ENCODE measurements around the gene TFAP2E.
A peak's percentile ranks its signal among the peaks of the same experiment; 100 is the strongest.

The TFAP2E gene

GRCh38 chr1:35567947-35568558 is 5.1 kb upstream of the TFAP2E start:
- DNase-seq (ENCODE audit: low read depth): no peak
- no peak overlapping the region for H3K4me3 ChIP-seq (ENCODE audit: low read depth, low read length)
- TF ChIP-seq POLR2A (IDR thresholded peaks at IDR 0.05; ENCODE audit: extremely low read depth, insufficient read length) (no peak), CTCF (IDR thresholded peaks at IDR 0.05; ENCODE audit: low read depth, low read length) (no peak), MYC (IDR thresholded peaks at IDR 0.05; ENCODE audit: low read depth, low read length) (no peak), MAX (IDR thresholded peaks at IDR 0.05; ENCODE audit: low read depth, low read length) (no peak)

- H3K4me3 ChIP-seq (ENCODE audit: low read depth, low read length): no peak overlapping the region
- TF ChIP-seq MYC (IDR thresholded peaks at IDR 0.05; ENCODE audit: low read depth, low read length): no peak
- TF ChIP-seq POLR2A (IDR thresholded peaks at IDR 0.05; ENCODE audit: extremely low read depth, insufficient read length): no peak
- TF ChIP-seq CTCF (IDR thresholded peaks at IDR 0.05; ENCODE audit: low read depth, low read length): peak; percentile 78
- 0 out of 2 replicates have a peak, but pooled peaks have one; percentile 30 for TF ChIP-seq MAX (IDR thresholded peaks at IDR 0.05; ENCODE audit: low read depth, low read length)
- peak; percentile 75 for DNase-seq (ENCODE audit: low read depth)
Measured at GRCh38 chr1:35568975-35569395, 4.1 kb upstream of the TFAP2E start.

- H3K4me3 ChIP-seq (ENCODE audit: low read depth, low read length): no peak overlapping the region
- no peak for DNase-seq (ENCODE audit: low read depth)
- no peak for TF ChIP-seq CTCF (IDR thresholded peaks at IDR 0.05; ENCODE audit: low read depth, low read length)
- no peak for TF ChIP-seq POLR2A (IDR thresholded peaks at IDR 0.05; ENCODE audit: extremely low read depth, insufficient read length)
- no peak for TF ChIP-seq MYC (IDR thresholded peaks at IDR 0.05; ENCODE audit: low read depth, low read length)
- no peak for TF ChIP-seq MAX (IDR thresholded peaks at IDR 0.05; ENCODE audit: low read depth, low read length)
Measured at GRCh38 chr1:35569936-35570335, 3.2 kb upstream of the TFAP2E start.

- DNase-seq (ENCODE audit: low read depth): no peak
- TF ChIP-seq CTCF (IDR thresholded peaks at IDR 0.05; ENCODE audit: low read depth, low read length): no peak
- H3K4me3 ChIP-seq (ENCODE audit: low read depth, low read length): no peak overlapping the region
Measured at GRCh38 chr1:35570589-35571137, 2.5 kb upstream of the TFAP2E start.

GRCh38 chr1:35571263-35571662 is 1.9 kb upstream of the TFAP2E start:
- TF ChIP-seq MAX (IDR thresholded peaks at IDR 0.05; ENCODE audit: low read depth, low read length) (no peak), POLR2A (IDR thresholded peaks at IDR 0.05; ENCODE audit: extremely low read depth, insufficient read length) (no peak), MYC (IDR thresholded peaks at IDR 0.05; ENCODE audit: low read depth, low read length) (no peak), CTCF (IDR thresholded peaks at IDR 0.05; ENCODE audit: low read depth, low read length) (no peak)
- H3K4me3 ChIP-seq (ENCODE audit: low read depth, low read length): no peak overlapping the region

GRCh38 chr1:35572296-35572695 is 818 bp upstream of the TFAP2E start:
- TF ChIP-seq MAX (IDR thresholded peaks at IDR 0.05; ENCODE audit: low read depth, low read length): no peak
- no peak for TF ChIP-seq MYC (IDR thresholded peaks at IDR 0.05; ENCODE audit: low read depth, low read length)
- TF ChIP-seq POLR2A (IDR thresholded peaks at IDR 0.05; ENCODE audit: extremely low read depth, insufficient read length): no peak
- TF ChIP-seq CTCF (IDR thresholded peaks at IDR 0.05; ENCODE audit: low read depth, low read length): no peak
- no peak overlapping the region for H3K4me3 ChIP-seq (ENCODE audit: low read depth, low read length)
- no peak for DNase-seq (ENCODE audit: low read depth)

More at GRCh38 chr1:35571263-35571662, 1.9 kb upstream of the TFAP2E start:
- DNase-seq (ENCODE audit: low read depth): no peak

Data from NB4 (cell line).